Mucosa of descending colon (tissue), 3 donors: ENCODE measurements around the gene ASCC2. TPM values are rescaled to one million over a fixed set of nuclear protein-coding genes. Genes with fewer than 3 reads are reported as not detected.
"Not testable (repeated sequence)": the region's sequence is repeated elsewhere in the genome, so short reads cannot be mapped to it uniquely, and the experiment has no call there.

Experiments used
- ATAC-seq: fragments of 200-7000 bp; cut with Tn5 transposase; one replicate; pipeline ENCODE4 v1.9.1; 2020; ENCODE audit warnings: mild to moderate bottlenecking, moderate library complexity
- DNase-seq, 3 donors: peaks; one replicate each; pipeline ENCODE4 v3.0.0-alpha.2; 2020
- H3K36me3 ChIP-seq: fragments of 200-600 bp; one replicate; pipeline ENCODE4 v1.8.0; 2021; ENCODE audit warnings: low read depth, mild to moderate bottlenecking
- H3K4me1 ChIP-seq: fragments of 200-600 bp; one replicate; pipeline ENCODE4 v1.8.0; 2021; ENCODE audit warnings: low read depth, mild to moderate bottlenecking
- H3K4me3 ChIP-seq: fragments of 200-600 bp; one replicate; pipeline ENCODE4 v1.8.0; 2021; ENCODE audit warnings: mild to moderate bottlenecking
- H3K9me3 ChIP-seq: fragments of 200-600 bp; one replicate; pipeline ENCODE4 v1.8.0; 2021; ENCODE audit warnings: mild to moderate bottlenecking
- CTCF ChIP-seq: fragments of 200-600 bp; IDR thresholded peaks from one replicate; pipeline ENCODE4 v1.8.0; 2022; ENCODE audit warnings: antibody characterized with exemption, mild to moderate bottlenecking
- intact Hi-C, 2 donors: fragments of 100-400 bp; cut with DNase I in 1 of 2; cut with micrococcal nuclease in 1 of 2; formaldehyde crosslinking; loops; one replicate each; pipeline versions ENCODE4 v1.11.0 to v1.11.1; 2022; cut with DNase I, micrococcal nuclease
- total RNA-seq, 3 donors: library from RNA; stranded (reverse); fragmentation: NEBNext Ultra II Directional in 2 of 3; extraction: Animal tissue kit (Norgen Biotek cat#: 25700) in 2 of 3; gene quantifications; one replicate each; pipeline versions ENCODE4 v1.2.1 to v1.2.4, GENCODE V29; 2021 to 2023
- donor health status: DM: no; HTN: no; CAD: no; lungs with moderate emphysema.
- donor health status: DM: no; HTN: no; CAD: no.
- donor health status: DM: no; HTN: yes; CAD: no.

Gene ASCC2
- total RNA-seq, 3 donors from 2014 or later: 61.3 to 81.0 (median 63.5) TPM

GRCh38 chr22:29762263-29762662 lies 75.8 kb downstream of the ASCC2 start:
- Histone ChIP-seq H3K9me3 (no peaks in the 10 kb centered on the region), H3K4me3 (no peak overlapping the region), H3K36me3 (no peaks in the 10 kb centered on the region), H3K4me1 (peaks cover 9% of the 10 kb centered on the region)
- no peak for TF ChIP-seq CTCF
- ATAC-seq: no peak
- intact Hi-C loops: no loop called here
- no peak for DNase-seq

DNA sequence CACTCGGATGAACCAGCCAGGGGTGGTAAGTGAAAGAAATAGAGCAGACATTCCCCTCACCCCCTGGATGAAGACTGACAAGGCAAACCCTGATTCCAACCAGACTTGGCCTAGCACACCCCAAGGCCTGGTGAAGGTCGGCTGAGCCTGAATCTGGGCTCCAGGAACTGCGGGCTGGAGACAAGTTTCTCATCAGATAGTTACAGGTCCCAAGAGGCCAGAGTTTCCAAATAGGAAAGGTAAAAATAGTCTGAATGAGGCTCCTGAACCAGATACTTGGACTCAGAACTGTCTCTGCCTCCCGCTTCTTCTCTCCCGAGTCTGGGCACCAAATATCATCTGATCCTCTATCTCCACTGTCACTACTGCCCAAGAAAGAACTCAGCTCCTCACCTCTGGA lies 79.1 kb downstream of the ASCC2 start:
- ATAC-seq: no peak
- no peaks in the 10 kb centered on the region for H3K4me1 ChIP-seq
- H3K36me3 ChIP-seq: no peaks in the 10 kb centered on the region
- no peaks in the 10 kb centered on the region for H3K9me3 ChIP-seq
- intact Hi-C loops: no loop called here
- no peak for TF ChIP-seq CTCF
- no peak for DNase-seq
- no peak overlapping the region for H3K4me3 ChIP-seq

GRCh38 chr22:29758068-29758622 lies 79.9 kb downstream of the ASCC2 start:
- TF ChIP-seq CTCF: no peak
- no peaks in the 10 kb centered on the region for H3K36me3 ChIP-seq
- H3K4me1 ChIP-seq: no peaks in the 10 kb centered on the region
- intact Hi-C loops: no loop called here
- DNase-seq (no peak), ATAC-seq (no peak)
- H3K9me3 ChIP-seq: no peaks in the 10 kb centered on the region
- H3K4me3 ChIP-seq: no peak overlapping the region

DNA sequence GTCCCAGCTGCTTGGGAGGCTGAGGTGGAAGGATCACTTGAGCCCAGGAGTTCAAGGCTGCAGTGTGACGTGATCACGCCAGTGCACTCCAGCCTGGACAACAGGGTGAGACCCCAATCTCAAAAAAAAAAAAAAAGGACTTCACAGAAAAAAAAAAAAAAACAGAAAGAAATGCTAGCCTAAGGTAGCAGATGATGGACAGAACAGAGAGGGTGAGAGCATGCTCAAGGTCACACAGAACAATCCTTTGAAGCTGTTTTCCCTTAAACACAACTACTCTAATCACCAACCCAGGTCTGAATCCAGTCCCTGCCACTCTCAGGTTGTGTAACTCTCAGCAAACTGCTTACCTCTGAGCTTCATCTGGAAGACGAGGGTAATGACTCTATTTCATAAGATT lies 81.0 kb downstream of the ASCC2 start:
- DNase-seq (no peak), ATAC-seq (no peak)
- TF ChIP-seq CTCF: no peak
- H3K9me3 ChIP-seq: no peaks in the 10 kb centered on the region
- intact Hi-C loops: no loop called here
- H3K4me3 ChIP-seq: no peak overlapping the region
- H3K36me3 ChIP-seq: no peaks in the 10 kb centered on the region
- no peaks in the 10 kb centered on the region for H3K4me1 ChIP-seq

- H3K4me3 ChIP-seq: no peak overlapping the region
- H3K9me3 ChIP-seq: no peaks in the 10 kb centered on the region
- H3K36me3 ChIP-seq: no peaks in the 10 kb centered on the region
- ATAC-seq (no peak), DNase-seq (no peak)
- intact Hi-C loops: no loop called here
- H3K4me1 ChIP-seq: no peaks in the 10 kb centered on the region
- TF ChIP-seq CTCF: no peak
These were observed 81.7 kb downstream of the ASCC2 start for GRCh38 chr22:29756341-29756740.

GRCh38 chr22:29755889-29756288 lies 82.2 kb downstream of the ASCC2 start:
- Histone ChIP-seq H3K4me3 (no peak overlapping the region), H3K4me1 (no peaks in the 10 kb centered on the region), H3K9me3 (no peaks in the 10 kb centered on the region), H3K36me3 (no peaks in the 10 kb centered on the region)
- no peak for TF ChIP-seq CTCF
- DNase-seq: no peak
- ATAC-seq: no peak
- intact Hi-C loops: no loop called here

- DNase-seq, intact Hi-C loops, H3K36me3 ChIP-seq, H3K9me3 ChIP-seq, H3K4me1 ChIP-seq, ATAC-seq, H3K4me3 ChIP-seq: not testable (repeated sequence)
These were observed 83.2 kb downstream of the ASCC2 start for GRCh38 chr22:29754658-29755395.
